HG03354 (cell line): ENCODE measurements around the gene APOA1.

Experiments used
- ATAC-seq: cut with Tn5 transposase; IDR thresholded peaks from one replicate; pipeline ENCODE4 v1.9.1; 2021; ENCODE audit warnings: mild to moderate bottlenecking; ENCODE audit not compliant: unreplicated experiment, poor library complexity, severe bottlenecking

Gene APOA1

GRCh38 chr11:116860303-116860702 is 22.9 kb upstream of the APOA1 start:
- no peak for ATAC-seq

DNA sequence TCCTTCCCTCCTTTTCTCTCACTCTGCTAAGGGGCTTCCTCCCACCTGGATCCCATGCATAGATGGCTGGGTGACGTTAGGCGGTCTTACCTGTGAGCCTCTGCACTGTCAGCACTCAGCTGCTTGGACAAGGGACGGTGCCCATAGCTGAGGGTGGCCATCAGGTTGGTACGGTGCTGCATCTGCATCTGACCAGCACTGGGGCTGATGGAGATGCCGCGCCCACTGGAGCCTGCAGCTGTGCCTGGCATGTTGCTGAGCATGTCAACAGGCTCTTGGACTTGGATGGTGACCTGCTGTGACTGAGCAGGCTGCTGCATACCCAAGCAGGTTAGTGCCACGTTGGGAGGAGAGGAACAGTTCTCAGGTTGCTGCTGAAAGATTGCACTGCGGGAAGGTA is 21.8 kb upstream of the APOA1 start:
- no peak for ATAC-seq

DNA sequence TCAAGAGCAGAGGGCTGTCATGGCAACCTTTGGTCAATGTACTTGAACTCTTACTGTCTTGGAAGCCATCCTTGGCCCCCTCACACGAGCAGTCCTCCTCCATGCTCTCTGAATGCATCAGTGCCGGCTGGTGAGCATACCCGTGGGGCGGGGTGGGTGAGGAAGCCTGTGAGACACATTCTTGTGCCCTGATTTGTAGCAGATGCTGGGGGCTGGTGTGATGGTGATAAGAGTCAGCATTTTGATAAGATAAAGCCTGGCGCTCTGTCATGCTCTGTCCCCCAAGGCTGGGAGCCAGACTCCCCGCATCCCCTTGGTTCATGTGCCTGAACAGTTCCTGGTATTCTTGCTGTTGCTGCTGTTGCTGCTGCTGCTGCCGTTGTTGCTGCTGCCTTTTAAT is 20.5 kb upstream of the APOA1 start:
- ATAC-seq = no peak

DNA sequence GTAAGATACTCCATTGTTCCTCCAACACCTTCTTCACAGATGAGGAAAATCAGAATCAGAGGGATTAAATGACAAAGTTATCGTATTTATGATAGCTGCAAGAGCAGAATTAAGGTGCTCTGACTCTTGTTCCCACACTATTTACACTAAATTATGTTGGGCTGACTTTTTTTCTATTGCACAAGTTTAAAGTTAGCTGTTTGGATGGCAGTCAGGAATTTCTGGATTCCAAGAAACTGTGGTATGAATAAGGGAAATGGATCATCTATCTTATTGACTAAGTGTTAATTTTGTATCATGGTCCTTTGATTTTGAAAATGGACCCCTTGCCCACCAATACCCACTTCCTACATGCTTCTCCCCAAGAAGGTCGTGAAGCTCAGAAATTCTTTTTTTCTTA is 19.9 kb upstream of the APOA1 start:
- ATAC-seq = no peak

DNA sequence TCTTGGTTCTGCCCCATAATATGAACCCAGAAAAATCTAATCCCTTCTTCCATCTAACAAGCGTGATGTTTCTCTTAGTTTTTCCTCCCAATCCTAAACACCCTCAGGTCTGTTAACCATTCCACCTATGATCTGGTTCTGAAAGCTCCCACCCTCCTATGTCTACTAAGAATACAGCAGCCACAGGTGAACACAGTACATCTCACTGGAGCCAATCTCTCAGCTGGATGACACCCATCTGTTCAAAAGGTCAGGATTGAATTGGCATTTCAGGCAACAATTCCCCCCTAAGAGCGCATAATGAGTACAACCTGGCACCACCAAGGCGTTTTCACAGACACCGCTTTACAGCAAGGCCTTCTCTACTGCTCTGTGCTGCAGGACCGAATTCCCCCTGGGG is 19.0 kb upstream of the APOA1 start:
- ATAC-seq = no peak

GRCh38 chr11:116855413-116855812 is 18.0 kb upstream of the APOA1 start:
- no peak for ATAC-seq

DNA sequence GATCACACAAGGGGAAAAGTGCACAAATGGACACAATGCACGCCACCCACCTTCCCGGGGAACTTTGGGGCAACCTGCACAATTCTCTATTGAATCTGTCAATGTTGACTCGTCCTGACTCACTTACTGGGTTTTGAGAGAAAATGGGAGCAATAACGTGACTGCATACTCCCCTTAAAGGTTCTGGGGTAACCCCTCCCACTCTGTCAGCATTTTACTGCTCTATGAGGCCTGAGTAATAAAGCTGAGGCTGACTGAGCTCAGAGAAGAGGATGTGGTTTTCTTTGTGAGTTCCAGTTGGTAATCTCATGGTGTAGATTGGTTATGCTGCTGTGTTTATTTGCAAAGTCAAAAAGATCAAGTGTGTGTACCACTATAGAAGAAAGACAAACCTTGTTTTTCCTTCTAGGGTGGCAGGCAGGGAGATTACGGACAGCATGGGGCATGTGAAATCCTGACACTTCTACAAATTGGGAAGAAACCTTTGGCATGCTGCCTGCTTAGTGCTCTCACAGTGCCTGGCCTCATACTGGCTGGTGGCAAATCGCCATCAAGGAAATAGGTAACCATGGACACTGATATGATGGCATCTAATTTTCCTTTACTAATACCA is 16.1 kb upstream of the APOA1 start:
- peak; percentile 97 for ATAC-seq

- peak; percentile 38 for ATAC-seq
Observed at GRCh38 chr11:116852261-116853031, 15.0 kb upstream of the APOA1 start.

DNA sequence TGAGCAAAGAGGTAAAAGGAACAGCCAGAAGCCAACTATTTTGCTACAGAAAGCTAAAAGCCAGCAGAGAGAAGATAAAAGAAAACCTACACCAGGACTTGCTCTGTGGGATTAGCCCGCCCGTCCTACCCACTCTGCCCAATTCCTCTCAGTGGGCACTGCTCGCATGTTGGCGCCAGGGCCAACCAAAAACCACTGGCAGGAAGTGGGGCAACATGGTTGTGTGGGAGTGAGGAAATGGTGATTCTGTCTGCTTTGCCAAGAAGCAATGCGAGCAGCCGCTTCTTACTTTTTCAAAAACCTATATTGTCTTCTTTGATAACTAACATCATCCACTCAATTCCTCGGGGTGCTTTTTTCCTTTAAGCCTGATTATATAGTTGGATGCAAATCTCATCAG is 14.2 kb upstream of the APOA1 start:
- ATAC-seq = no peak

GRCh38 chr11:116849486-116849885 is 12.1 kb upstream of the APOA1 start:
- ATAC-seq = no peak

DNA sequence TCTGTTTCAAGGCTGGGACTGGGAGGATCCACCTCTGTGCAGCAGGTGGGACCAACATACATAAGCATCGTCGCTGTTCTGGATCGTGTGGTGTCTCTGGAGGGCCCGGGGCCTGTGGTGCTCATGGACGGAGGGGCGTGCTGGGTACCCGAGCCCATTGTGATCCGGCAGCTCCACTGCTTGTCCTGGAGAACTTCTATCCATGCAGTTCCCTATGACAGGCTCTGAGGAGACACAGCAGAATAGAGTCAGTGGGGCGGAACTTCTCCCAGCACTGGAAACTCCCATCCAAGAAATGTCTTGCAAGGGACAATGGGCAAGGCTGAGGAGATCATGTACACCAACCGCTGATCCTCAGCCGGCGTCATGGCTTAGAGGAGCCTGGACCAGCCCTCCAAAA is 11.6 kb upstream of the APOA1 start:
- no peak for ATAC-seq

DNA sequence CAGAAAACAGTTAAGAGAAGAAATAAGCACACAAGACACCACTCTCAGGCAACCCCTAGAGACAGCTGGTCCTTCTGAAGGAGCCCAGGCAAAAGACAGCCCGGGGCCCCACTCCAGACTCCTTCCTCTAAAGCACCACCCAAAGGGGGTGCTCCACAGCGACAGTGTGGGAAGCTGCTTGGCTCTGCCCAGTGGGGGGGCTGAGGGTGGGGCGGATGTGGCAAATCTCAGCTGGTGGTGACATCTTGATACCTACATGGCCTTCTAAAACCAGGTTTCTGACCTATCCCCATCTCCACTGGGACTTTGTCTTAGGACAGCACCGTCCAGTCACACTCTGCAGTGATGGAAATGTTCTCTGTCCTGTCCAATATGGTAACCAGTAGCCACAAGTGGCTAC is 10.2 kb upstream of the APOA1 start:
- ATAC-seq = no peak

DNA sequence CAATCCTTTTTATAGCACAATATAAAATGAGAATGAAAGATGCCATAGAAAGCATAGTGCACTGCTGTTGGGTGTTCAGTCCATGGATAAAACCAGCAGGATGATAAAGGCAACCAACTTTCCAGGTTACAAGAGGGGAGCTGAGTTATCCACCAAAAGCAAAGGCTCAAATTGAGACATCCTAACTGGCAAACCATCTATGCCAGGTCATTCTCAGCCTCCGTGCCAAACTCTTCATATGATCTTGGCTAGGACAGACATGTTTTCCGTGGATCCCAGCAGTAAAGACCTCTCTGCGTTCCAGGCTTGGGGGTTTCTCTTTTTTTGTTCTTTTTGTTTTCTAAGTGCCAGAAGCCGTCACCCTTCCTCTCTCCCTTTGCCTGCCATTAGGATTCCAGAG is 7.3 kb upstream of the APOA1 start:
- no peak for ATAC-seq

GRCh38 chr11:116843661-116844060 is 6.2 kb upstream of the APOA1 start:
- ATAC-seq = no peak

DNA sequence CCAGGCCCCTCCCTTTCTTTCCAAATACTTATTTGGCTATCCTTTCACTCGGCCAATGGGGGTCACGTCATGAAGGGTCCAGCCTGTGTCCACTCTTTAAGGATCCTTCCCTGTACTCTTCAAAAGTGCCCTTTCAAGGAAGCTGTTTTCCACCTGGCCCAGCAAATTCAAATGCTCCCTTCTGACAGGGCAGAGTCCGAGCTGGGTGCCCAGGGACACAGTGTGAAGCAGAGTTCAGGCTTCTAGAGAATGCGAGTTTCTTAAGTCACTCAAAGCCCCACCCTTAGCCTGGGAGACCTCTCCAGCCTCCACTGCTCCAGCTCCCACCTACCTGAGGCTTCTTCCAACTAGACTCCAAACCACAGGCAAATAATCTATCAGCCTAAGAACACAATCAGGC is 5.5 kb upstream of the APOA1 start:
- ATAC-seq = no peak

DNA sequence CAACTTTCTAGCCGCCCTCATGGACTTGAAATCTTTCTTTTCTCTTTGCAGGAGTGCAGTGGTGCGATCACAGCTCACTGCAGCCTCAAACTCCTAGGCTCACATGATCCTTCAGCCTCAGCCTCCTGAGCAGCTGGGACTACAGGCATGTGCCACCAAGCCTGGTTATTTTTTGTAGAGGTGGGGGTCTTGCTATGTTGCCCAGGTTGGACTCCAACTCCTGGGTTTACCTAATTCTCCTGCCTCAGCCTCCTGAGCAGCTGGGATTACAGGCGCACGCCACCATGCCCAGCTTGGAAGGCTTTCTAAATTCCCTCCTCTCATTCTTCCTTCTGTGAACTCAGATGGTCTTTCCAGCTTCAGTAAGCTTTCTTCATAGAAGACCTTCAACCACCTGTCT is 4.7 kb upstream of the APOA1 start:
- ATAC-seq = no peak

- no peak for ATAC-seq
Observed at GRCh38 chr11:116840746-116841296, 3.4 kb upstream of the APOA1 start.

DNA sequence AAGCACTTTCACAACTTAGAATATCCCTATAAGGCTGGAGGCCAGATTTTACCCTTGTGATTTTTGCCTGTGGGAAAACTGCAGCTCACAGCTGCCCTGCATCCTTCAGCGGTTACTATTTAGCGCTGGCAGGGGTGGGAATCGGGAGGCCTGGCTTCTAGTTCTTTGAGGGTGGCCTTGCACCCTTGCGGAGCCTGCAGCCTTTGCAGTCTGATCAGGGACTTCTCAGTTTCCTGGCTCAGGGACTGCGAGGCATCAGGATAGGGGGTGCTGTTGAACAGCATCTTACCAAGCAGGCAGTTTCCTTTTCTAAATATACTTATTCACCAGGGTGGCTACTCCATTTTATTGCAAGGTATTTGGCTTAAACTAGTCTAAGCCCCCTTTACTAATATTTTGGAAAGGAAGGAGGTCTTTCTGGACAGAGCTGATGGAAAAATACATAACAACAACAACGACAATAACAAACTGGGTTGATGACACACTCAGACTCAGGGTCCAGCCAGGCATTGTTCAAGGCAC is 2.9 kb upstream of the APOA1 start:
- no peak for ATAC-seq

- ATAC-seq = no peak
Observed at GRCh38 chr11:116838321-116839084, 1.1 kb upstream of the APOA1 start.

GRCh38 chr11:116836632-116836991 is 810 bp downstream of the APOA1 start:
- ATAC-seq = no peak
